ENCODE results near the gene SH3BP4.
"Not testable (repeated sequence)": the region's sequence is repeated elsewhere in the genome, so short reads cannot be mapped to it uniquely, and the experiment has no call there.

Gene SH3BP4

GRCh38 chr2:235053651-235054050 lies 101.8 kb downstream of the SH3BP4 start:
- WGBS, 2 experiments (ENCODE audit: insufficient coverage in 2 of 2): 85 to 93% methylated on average over 7 of the region's 16 CpGs
- Histone ChIP-seq H3K27ac (ENCODE audit: low read depth, low read length, severe bottlenecking) (no peak overlapping the region), H3K9me3 (ENCODE audit: control insufficient read depth, low read length) (no peaks in the 10 kb centered on the region), H3K36me3 (ENCODE audit: control insufficient read depth, insufficient read depth, low read length) (peaks cover 81% of the 10 kb centered on the region), H3K4me3 (ENCODE audit: extremely low read depth, insufficient read depth, low read length, poor library complexity, severe bottlenecking) (no peak overlapping the region), H3K4me1 (ENCODE audit: control insufficient read depth, insufficient read depth, low read length, poor library complexity, severe bottlenecking) (peaks cover 6% of the 10 kb centered on the region)

GRCh38 chr2:235054475-235054874 lies 102.7 kb downstream of the SH3BP4 start:
- Histone ChIP-seq H3K4me3 (ENCODE audit: extremely low read depth, insufficient read depth, low read length, poor library complexity, severe bottlenecking) (no peak overlapping the region), H3K27ac (ENCODE audit: low read depth, low read length, severe bottlenecking) (no peak overlapping the region), H3K36me3 (ENCODE audit: control insufficient read depth, insufficient read depth, low read length) (peaks cover 73% of the 10 kb centered on the region), H3K9me3 (ENCODE audit: control insufficient read depth, low read length) (no peaks in the 10 kb centered on the region), H3K4me1 (ENCODE audit: control insufficient read depth, insufficient read depth, low read length, poor library complexity, severe bottlenecking) (peaks cover 5% of the 10 kb centered on the region)
- WGBS, 2 experiments (ENCODE audit: insufficient coverage in 2 of 2): 78 to 97% methylated on average over 5 of the region's 5 CpGs

- 93 to 96% methylated on average over 5 to 6 of the region's 7 CpGs for WGBS, 2 experiments (ENCODE audit: insufficient coverage in 2 of 2)
- Histone ChIP-seq H3K4me3 (ENCODE audit: extremely low read depth, insufficient read depth, low read length, poor library complexity, severe bottlenecking) (no peak overlapping the region), H3K27ac (ENCODE audit: low read depth, low read length, severe bottlenecking) (no peak overlapping the region), H3K9me3 (ENCODE audit: control insufficient read depth, low read length) (no peaks in the 10 kb centered on the region), H3K36me3 (ENCODE audit: control insufficient read depth, insufficient read depth, low read length) (peaks cover 69% of the 10 kb centered on the region), H3K4me1 (ENCODE audit: control insufficient read depth, insufficient read depth, low read length, poor library complexity, severe bottlenecking) (peaks cover under 1% of the 10 kb centered on the region)
Observed at GRCh38 chr2:235054919-235055318, 103.1 kb downstream of the SH3BP4 start.

- peaks cover 61% of the 10 kb centered on the region for H3K36me3 ChIP-seq (ENCODE audit: control insufficient read depth, insufficient read depth, low read length)
- no peak overlapping the region for H3K4me3 ChIP-seq (ENCODE audit: extremely low read depth, insufficient read depth, low read length, poor library complexity, severe bottlenecking)
- 89 to 91% methylated on average over 12 of the region's 12 CpGs for WGBS, 2 experiments (ENCODE audit: insufficient coverage in 2 of 2)
- H3K9me3 ChIP-seq (ENCODE audit: control insufficient read depth, low read length): no peaks in the 10 kb centered on the region
- no peak overlapping the region for H3K27ac ChIP-seq (ENCODE audit: low read depth, low read length, severe bottlenecking)
- H3K4me1 ChIP-seq (ENCODE audit: control insufficient read depth, insufficient read depth, low read length, poor library complexity, severe bottlenecking): no peaks in the 10 kb centered on the region
Observed at GRCh38 chr2:235055891-235056516, 104.2 kb downstream of the SH3BP4 start.

- peaks cover 53% of the 10 kb centered on the region for H3K36me3 ChIP-seq (ENCODE audit: control insufficient read depth, insufficient read depth, low read length)
- H3K4me1 ChIP-seq (ENCODE audit: control insufficient read depth, insufficient read depth, low read length, poor library complexity, severe bottlenecking): no peaks in the 10 kb centered on the region
- no peak overlapping the region for H3K4me3 ChIP-seq (ENCODE audit: extremely low read depth, insufficient read depth, low read length, poor library complexity, severe bottlenecking)
- WGBS, 2 experiments (ENCODE audit: insufficient coverage in 2 of 2): 85 to 100% methylated on average over 2 to 3 of the region's 6 CpGs
- H3K9me3 ChIP-seq (ENCODE audit: control insufficient read depth, low read length): no peaks in the 10 kb centered on the region
- H3K27ac ChIP-seq (ENCODE audit: low read depth, low read length, severe bottlenecking): no peak overlapping the region
Observed at GRCh38 chr2:235056768-235057167, 105.0 kb downstream of the SH3BP4 start.

- not testable (repeated sequence) for H3K4me3 ChIP-seq (ENCODE audit: extremely low read depth, insufficient read depth, low read length, poor library complexity, severe bottlenecking); H3K4me1 ChIP-seq (ENCODE audit: control insufficient read depth, insufficient read depth, low read length, poor library complexity, severe bottlenecking); H3K9me3 ChIP-seq (ENCODE audit: control insufficient read depth, low read length); H3K27ac ChIP-seq (ENCODE audit: low read depth, low read length, severe bottlenecking)
- H3K36me3 ChIP-seq (ENCODE audit: control insufficient read depth, insufficient read depth, low read length): peaks cover 45% of the 10 kb centered on the region
- no CpG with 5 or more reads among the region's 3 CpGs for WGBS, 2 experiments (ENCODE audit: insufficient coverage in 2 of 2)
Observed at GRCh38 chr2:235057616-235058015, 105.8 kb downstream of the SH3BP4 start.

- WGBS, 2 experiments (ENCODE audit: insufficient coverage in 2 of 2): 100% methylated on average over 1 of the region's 1 CpG; no CpG with 5 or more reads in 1 of the 2 experiments
- no peak overlapping the region for H3K27ac ChIP-seq (ENCODE audit: low read depth, low read length, severe bottlenecking)
- no peaks in the 10 kb centered on the region for H3K9me3 ChIP-seq (ENCODE audit: control insufficient read depth, low read length)
- H3K4me1 ChIP-seq (ENCODE audit: control insufficient read depth, insufficient read depth, low read length, poor library complexity, severe bottlenecking): no peaks in the 10 kb centered on the region
- H3K36me3 ChIP-seq (ENCODE audit: control insufficient read depth, insufficient read depth, low read length): peaks cover 29% of the 10 kb centered on the region
- H3K4me3 ChIP-seq (ENCODE audit: extremely low read depth, insufficient read depth, low read length, poor library complexity, severe bottlenecking): no peak overlapping the region
Observed at GRCh38 chr2:235059161-235059560, 107.3 kb downstream of the SH3BP4 start.

GRCh38 chr2:235061656-235062055 lies 109.8 kb downstream of the SH3BP4 start:
- 92 to 94% methylated on average over 10 of the region's 10 CpGs for WGBS, 2 experiments (ENCODE audit: insufficient coverage in 2 of 2)
- Histone ChIP-seq H3K36me3 (ENCODE audit: control insufficient read depth, insufficient read depth, low read length) (peaks cover 4% of the 10 kb centered on the region), H3K4me1 (ENCODE audit: control insufficient read depth, insufficient read depth, low read length, poor library complexity, severe bottlenecking) (no peaks in the 10 kb centered on the region), H3K9me3 (ENCODE audit: control insufficient read depth, low read length) (no peaks in the 10 kb centered on the region), H3K4me3 (ENCODE audit: extremely low read depth, insufficient read depth, low read length, poor library complexity, severe bottlenecking) (no peak overlapping the region), H3K27ac (ENCODE audit: low read depth, low read length, severe bottlenecking) (no peak overlapping the region)

GRCh38 chr2:235063471-235063961 lies 111.7 kb downstream of the SH3BP4 start:
- WGBS, 2 experiments (ENCODE audit: insufficient coverage in 2 of 2): 82 to 83% methylated on average over 11 to 17 of the region's 17 CpGs
- Histone ChIP-seq H3K4me3 (ENCODE audit: extremely low read depth, insufficient read depth, low read length, poor library complexity, severe bottlenecking) (no peak overlapping the region), H3K27ac (ENCODE audit: low read depth, low read length, severe bottlenecking) (no peak overlapping the region), H3K9me3 (ENCODE audit: control insufficient read depth, low read length) (no peaks in the 10 kb centered on the region), H3K4me1 (ENCODE audit: control insufficient read depth, insufficient read depth, low read length, poor library complexity, severe bottlenecking) (no peaks in the 10 kb centered on the region), H3K36me3 (ENCODE audit: control insufficient read depth, insufficient read depth, low read length) (no peaks in the 10 kb centered on the region)

GRCh38 chr2:235064976-235065375 lies 113.2 kb downstream of the SH3BP4 start:
- no peak overlapping the region for H3K4me3 ChIP-seq (ENCODE audit: extremely low read depth, insufficient read depth, low read length, poor library complexity, severe bottlenecking)
- no peaks in the 10 kb centered on the region for H3K4me1 ChIP-seq (ENCODE audit: control insufficient read depth, insufficient read depth, low read length, poor library complexity, severe bottlenecking)
- no peak overlapping the region for H3K27ac ChIP-seq (ENCODE audit: low read depth, low read length, severe bottlenecking)
- H3K9me3 ChIP-seq (ENCODE audit: control insufficient read depth, low read length): no peaks in the 10 kb centered on the region
- WGBS, 2 experiments (ENCODE audit: insufficient coverage in 2 of 2): 59 to 90% methylated on average over 3 to 5 of the region's 7 CpGs
- no peaks in the 10 kb centered on the region for H3K36me3 ChIP-seq (ENCODE audit: control insufficient read depth, insufficient read depth, low read length)

GRCh38 chr2:235066490-235066889 lies 114.7 kb downstream of the SH3BP4 start:
- H3K9me3 ChIP-seq (ENCODE audit: control insufficient read depth, low read length): no peaks in the 10 kb centered on the region
- WGBS, 2 experiments (ENCODE audit: insufficient coverage in 2 of 2): 46 to 59% methylated on average over 3 of the region's 4 CpGs
- H3K4me1 ChIP-seq (ENCODE audit: control insufficient read depth, insufficient read depth, low read length, poor library complexity, severe bottlenecking): no peaks in the 10 kb centered on the region
- H3K36me3 ChIP-seq (ENCODE audit: control insufficient read depth, insufficient read depth, low read length): no peaks in the 10 kb centered on the region
- no peak overlapping the region for H3K4me3 ChIP-seq (ENCODE audit: extremely low read depth, insufficient read depth, low read length, poor library complexity, severe bottlenecking)
- H3K27ac ChIP-seq (ENCODE audit: low read depth, low read length, severe bottlenecking): peak overlapping the region; percentile 16
